GM10266 (cell line): ENCODE results near the gene KDM4C.

Experiments
- DNase-seq: peaks from one replicate; pipeline ENCODE4 v3.0.0; 2012; ENCODE audit errors: extremely low spot score
- CTCF ChIP-seq: IDR thresholded peaks from 2 replicates; pipeline ENCODE4 v1.5.1; 2012; ENCODE audit warnings: mild to moderate bottlenecking, low read depth; ENCODE audit not compliant: control insufficient read depth, insufficient read depth; ENCODE audit errors: missing control alignments

KDM4C gene

GRCh38 chr9:6880626-6881025, 122.9 kb downstream of the KDM4C start:
- DNase-seq: no peak
- TF ChIP-seq CTCF: no peak

GRCh38 chr9:6884101-6884500, 126.3 kb downstream of the KDM4C start:
- TF ChIP-seq CTCF: no peak
- no peak for DNase-seq

GRCh38 chr9:6884990-6885389, 127.2 kb downstream of the KDM4C start:
- TF ChIP-seq CTCF: no peak
- DNase-seq: no peak

- no peak for TF ChIP-seq CTCF
- no peak for DNase-seq
These were observed 129.3 kb downstream of the KDM4C start for GRCh38 chr9:6887051-6887450.

GRCh38 chr9:6889868-6890267, 132.1 kb downstream of the KDM4C start:
- TF ChIP-seq CTCF: no peak
- no peak for DNase-seq

- no peak for DNase-seq
- TF ChIP-seq CTCF: no peak
These were observed 135.8 kb downstream of the KDM4C start for GRCh38 chr9:6893350-6894131.

GRCh38 chr9:6894135-6894534, 136.4 kb downstream of the KDM4C start:
- DNase-seq: peak; percentile 47
- TF ChIP-seq CTCF: no peak
